IMR-90 (cell line): ENCODE measurements around the gene NFKBIE.

ENCODE experiments used
- BHLHE40 ChIP-seq: fragments of 150-350 bp; IDR thresholded peaks from 2 replicates; pipeline ENCODE4 v1.6.1; 2016; ENCODE audit warnings: mild to moderate bottlenecking, low read depth, low read length
- CEBPB ChIP-seq: IDR thresholded peaks from 2 replicates; pipeline ENCODE4 v1.6.1; 2012; ENCODE audit warnings: low read depth, low read length, improper control_type of control experiment
- FOS ChIP-seq: fragments of 150-350 bp; IDR thresholded peaks from 2 replicates; pipeline ENCODE4 v1.6.1; 2016; ENCODE audit warnings: low read depth, low read length
- MAFK ChIP-seq: IDR thresholded peaks from 2 replicates; pipeline ENCODE4 v1.6.1; 2012; ENCODE audit warnings: low read depth, low read length, improper control_type of control experiment
- MAZ ChIP-seq: IDR thresholded peaks from 2 replicates; pipeline ENCODE4 v1.6.1; 2012; ENCODE audit warnings: low read depth, mild to moderate bottlenecking, low read length, improper control_type of control experiment, moderate library complexity, borderline replicate concordance
- MXI1 ChIP-seq: IDR thresholded peaks from 2 replicates; pipeline ENCODE4 v1.6.1; 2012; ENCODE audit warnings: low read depth, mild to moderate bottlenecking, low read length, moderate library complexity, borderline replicate concordance
- NFE2L2 ChIP-seq: fragments of 150-350 bp; IDR thresholded peaks from 2 replicates; pipeline ENCODE4 v1.6.1; 2016; ENCODE audit warnings: low read depth, mild to moderate bottlenecking, low read length
- POLR2A ChIP-seq: IDR thresholded peaks from 2 replicates; pipeline ENCODE4 v1.6.1; 2012; ENCODE audit warnings: mild to moderate bottlenecking, low read depth, low read length
- RAD21 ChIP-seq: IDR thresholded peaks from 2 replicates; pipeline ENCODE4 v1.6.1; 2012; ENCODE audit warnings: low read length, improper control_type of control experiment
- SMC3 ChIP-seq: fragments of 150-350 bp; IDR thresholded peaks from 2 replicates; pipeline ENCODE4 v1.6.1; 2016; ENCODE audit warnings: low read depth, mild to moderate bottlenecking, antibody characterized with exemption, low read length, moderate library complexity
- TF ChIP-seq, protein P1 (sequence below): conservative IDR thresholded peaks from 2 replicates; pipeline ENCODE4 v1.5.1; 2012; ENCODE audit warnings: mild to moderate bottlenecking, low read depth, low read length, improper control_type of control experiment
- TF ChIP-seq, protein P2 (sequence below): fragments of 150-350 bp; IDR thresholded peaks from 2 replicates; pipeline ENCODE4 v1.6.1; 2017; ENCODE audit warnings: mild to moderate bottlenecking, antibody characterized with exemption, low read length, low read depth

DNA sequence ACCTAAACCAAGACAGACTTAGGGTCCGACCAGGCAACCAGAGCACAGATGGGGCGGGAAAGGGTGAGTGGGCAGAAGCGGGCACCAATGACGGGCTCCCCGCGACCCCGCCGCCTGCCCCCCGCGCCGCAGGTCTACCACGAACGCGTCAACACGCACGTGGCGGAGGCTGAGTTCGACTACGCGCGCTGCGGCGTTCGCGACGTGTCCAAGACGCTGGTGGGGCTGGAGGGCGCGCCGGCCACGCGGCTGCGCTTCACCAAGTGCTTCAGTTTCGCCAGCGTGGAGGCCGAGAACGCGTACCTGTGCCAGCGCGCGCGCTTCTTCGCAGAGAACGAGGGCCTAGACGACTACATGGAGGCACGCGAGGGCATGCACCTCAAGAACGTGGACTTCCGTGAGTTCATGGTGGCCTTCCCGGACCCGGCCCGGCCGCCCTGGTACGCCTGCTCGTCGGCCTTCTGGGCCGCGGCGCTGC lies 10.0 kb upstream of the NFKBIE start:
- TF ChIP-seq, protein P1, sequence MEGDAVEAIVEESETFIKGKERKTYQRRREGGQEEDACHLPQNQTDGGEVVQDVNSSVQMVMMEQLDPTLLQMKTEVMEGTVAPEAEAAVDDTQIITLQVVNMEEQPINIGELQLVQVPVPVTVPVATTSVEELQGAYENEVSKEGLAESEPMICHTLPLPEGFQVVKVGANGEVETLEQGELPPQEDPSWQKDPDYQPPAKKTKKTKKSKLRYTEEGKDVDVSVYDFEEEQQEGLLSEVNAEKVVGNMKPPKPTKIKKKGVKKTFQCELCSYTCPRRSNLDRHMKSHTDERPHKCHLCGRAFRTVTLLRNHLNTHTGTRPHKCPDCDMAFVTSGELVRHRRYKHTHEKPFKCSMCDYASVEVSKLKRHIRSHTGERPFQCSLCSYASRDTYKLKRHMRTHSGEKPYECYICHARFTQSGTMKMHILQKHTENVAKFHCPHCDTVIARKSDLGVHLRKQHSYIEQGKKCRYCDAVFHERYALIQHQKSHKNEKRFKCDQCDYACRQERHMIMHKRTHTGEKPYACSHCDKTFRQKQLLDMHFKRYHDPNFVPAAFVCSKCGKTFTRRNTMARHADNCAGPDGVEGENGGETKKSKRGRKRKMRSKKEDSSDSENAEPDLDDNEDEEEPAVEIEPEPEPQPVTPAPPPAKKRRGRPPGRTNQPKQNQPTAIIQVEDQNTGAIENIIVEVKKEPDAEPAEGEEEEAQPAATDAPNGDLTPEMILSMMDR = no peak
- TF ChIP-seq POLR2A = no peak
- no peak for TF ChIP-seq SMC3
- TF ChIP-seq CEBPB = no peak
- no peak for TF ChIP-seq BHLHE40
- TF ChIP-seq MAFK = no peak
- TF ChIP-seq, protein P2, sequence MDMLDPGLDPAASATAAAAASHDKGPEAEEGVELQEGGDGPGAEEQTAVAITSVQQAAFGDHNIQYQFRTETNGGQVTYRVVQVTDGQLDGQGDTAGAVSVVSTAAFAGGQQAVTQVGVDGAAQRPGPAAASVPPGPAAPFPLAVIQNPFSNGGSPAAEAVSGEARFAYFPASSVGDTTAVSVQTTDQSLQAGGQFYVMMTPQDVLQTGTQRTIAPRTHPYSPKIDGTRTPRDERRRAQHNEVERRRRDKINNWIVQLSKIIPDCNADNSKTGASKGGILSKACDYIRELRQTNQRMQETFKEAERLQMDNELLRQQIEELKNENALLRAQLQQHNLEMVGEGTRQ = no peak
- TF ChIP-seq MXI1 = no peak
- TF ChIP-seq MAZ = no peak
- TF ChIP-seq RAD21 = no peak
- TF ChIP-seq FOS = no peak
- TF ChIP-seq NFE2L2 = no peak
